ENCODE data around the gene TAF9B.
"Not testable (repeated sequence)": the region's sequence is repeated elsewhere in the genome, so short reads cannot be mapped to it uniquely, and the experiment has no call there.

TAF9B gene

DNA sequence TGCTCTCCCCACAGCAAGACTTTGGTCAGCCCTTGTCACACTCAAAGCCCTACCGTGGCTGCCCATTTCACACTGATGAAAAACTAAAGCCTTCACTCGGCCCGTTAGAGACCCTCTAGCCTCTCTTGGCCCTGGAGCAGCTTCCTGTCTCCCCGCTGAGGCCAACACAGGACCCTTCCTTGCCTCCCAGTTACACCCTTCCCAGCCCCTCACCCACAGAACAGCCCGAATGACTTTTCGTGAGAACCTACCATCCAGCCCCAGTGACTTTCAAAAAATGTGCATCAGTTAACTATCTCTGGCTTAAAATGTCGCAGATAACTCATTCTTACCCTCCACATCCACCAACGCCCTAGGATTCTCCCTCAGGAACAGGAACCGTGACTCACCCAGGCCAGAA is 756 bp upstream of the TAF9B start:
- TF ChIP-seq, protein P1, sequence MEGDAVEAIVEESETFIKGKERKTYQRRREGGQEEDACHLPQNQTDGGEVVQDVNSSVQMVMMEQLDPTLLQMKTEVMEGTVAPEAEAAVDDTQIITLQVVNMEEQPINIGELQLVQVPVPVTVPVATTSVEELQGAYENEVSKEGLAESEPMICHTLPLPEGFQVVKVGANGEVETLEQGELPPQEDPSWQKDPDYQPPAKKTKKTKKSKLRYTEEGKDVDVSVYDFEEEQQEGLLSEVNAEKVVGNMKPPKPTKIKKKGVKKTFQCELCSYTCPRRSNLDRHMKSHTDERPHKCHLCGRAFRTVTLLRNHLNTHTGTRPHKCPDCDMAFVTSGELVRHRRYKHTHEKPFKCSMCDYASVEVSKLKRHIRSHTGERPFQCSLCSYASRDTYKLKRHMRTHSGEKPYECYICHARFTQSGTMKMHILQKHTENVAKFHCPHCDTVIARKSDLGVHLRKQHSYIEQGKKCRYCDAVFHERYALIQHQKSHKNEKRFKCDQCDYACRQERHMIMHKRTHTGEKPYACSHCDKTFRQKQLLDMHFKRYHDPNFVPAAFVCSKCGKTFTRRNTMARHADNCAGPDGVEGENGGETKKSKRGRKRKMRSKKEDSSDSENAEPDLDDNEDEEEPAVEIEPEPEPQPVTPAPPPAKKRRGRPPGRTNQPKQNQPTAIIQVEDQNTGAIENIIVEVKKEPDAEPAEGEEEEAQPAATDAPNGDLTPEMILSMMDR (IDR thresholded peaks at IDR 0.05; ENCODE audit: low read depth, low read length): no peak
- no peak for DNase-seq (ENCODE audit: low read depth in 2 of 2)
- H3K4me3 ChIP-seq (replicated peaks in 1 of 2; ENCODE audit: low read depth in 2 of 2, low read length in 2 of 2): no peak overlapping the region

DNA sequence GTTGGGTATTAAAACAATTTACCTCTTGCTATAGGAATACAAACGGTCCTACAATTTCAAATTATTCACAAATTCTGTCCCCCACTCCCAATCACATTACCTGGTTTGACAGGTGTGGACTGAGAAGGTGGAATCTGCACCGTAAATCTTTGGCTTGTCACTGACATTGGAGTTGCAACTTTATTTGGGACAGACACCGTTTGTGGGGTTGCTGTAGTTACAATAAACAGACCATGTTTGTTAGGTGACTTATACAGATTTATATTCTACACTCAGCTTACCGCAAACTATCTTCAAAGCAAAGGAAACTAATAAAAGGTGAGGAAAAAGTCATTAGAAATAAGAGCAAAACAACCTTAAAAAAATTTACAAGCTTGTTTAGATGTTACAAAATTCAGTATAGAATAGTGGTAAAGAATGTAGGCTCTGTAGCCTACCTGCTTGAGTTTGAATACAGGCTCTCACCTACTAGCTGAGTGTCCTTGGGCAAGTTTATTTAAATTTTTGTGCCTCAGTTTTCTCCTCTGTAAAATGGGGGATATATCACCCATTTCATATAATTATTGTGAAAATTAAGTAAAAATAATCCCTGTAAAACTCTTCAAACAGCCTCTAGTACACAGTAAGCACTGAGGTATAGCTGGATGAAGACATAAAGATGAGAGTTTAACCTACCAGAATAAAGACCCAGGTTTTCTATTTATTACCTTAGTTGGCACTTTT is 6.1 kb downstream of the TAF9B start:
- TF ChIP-seq, protein P1 (IDR thresholded peaks at IDR 0.05; ENCODE audit: low read depth, low read length): no peak
- H3K4me3 ChIP-seq (replicated peaks in 1 of 2; ENCODE audit: low read depth in 2 of 2, low read length in 2 of 2): no peak overlapping the region
- DNase-seq (ENCODE audit: low read depth in 2 of 2): no peak

DNA sequence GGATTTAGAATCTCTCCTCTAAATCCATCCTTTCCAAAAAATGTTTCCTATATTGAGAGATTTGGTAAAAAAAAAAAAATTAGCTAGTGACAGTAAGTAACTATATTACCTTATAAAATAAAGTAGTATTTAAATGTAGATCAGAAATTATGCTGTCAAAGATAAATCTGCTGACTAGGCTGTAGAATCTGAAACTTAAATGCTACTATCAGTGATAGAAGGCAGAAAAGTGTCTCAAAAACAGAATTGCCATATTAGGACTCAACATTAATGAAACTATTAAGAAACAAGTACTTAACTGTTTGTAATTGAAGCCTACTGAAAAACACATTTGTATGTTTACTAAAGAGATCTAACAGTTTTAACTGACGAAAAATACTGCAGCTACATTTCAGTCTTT is 8.3 kb downstream of the TAF9B start:
- TF ChIP-seq, protein P1 (IDR thresholded peaks at IDR 0.05; ENCODE audit: low read depth, low read length): no peak
- H3K4me3 ChIP-seq (replicated peaks in 1 of 2; ENCODE audit: low read depth in 2 of 2, low read length in 2 of 2): no peak overlapping the region
- DNase-seq (ENCODE audit: low read depth in 2 of 2): no peak

DNA sequence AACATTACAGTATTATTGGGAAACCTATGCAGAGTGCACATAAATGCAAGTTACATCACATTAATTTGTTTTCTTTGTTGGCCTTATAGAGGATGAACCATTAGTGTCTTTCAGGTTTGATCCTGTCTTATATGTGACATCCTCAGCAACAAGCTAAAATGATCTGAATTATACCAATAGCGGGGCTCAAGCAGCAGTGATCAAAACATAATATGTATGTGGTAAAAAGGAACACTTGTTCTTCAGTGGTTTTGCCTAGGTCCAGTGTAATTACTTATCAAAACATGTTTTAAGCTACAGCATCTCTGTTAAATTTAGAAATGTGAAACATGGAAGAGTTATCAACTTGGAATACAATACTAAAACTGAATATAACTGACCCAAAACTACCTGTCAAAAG is 9.1 kb downstream of the TAF9B start:
- DNase-seq (ENCODE audit: low read depth in 2 of 2): no peak
- H3K4me3 ChIP-seq (replicated peaks in 1 of 2; ENCODE audit: low read depth in 2 of 2, low read length in 2 of 2): no peak overlapping the region
- TF ChIP-seq, protein P1 (IDR thresholded peaks at IDR 0.05; ENCODE audit: low read depth, low read length): no peak

DNA sequence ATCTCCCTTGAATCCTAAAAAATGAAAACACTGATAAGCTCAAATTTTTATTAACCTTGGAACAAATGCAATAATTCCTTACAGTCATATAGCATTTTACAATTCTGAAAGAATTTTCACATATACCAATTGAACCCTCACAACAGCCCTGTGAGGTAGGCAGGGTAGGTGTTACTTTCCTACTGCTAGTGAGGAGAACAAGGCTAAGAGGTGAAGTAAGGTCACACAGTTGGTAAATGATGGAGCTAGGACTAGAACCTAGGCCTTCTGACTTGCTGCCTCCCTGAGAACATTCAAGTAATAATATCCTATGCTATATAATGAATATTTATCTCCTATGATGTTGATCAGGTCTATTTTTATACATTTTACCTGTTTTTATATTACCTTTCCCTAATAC is 9.7 kb downstream of the TAF9B start:
- TF ChIP-seq, protein P1 (IDR thresholded peaks at IDR 0.05; ENCODE audit: low read depth, low read length): no peak
- no peak for DNase-seq (ENCODE audit: low read depth in 2 of 2)
- H3K4me3 ChIP-seq (replicated peaks in 1 of 2; ENCODE audit: low read depth in 2 of 2, low read length in 2 of 2): no peak overlapping the region

DNA sequence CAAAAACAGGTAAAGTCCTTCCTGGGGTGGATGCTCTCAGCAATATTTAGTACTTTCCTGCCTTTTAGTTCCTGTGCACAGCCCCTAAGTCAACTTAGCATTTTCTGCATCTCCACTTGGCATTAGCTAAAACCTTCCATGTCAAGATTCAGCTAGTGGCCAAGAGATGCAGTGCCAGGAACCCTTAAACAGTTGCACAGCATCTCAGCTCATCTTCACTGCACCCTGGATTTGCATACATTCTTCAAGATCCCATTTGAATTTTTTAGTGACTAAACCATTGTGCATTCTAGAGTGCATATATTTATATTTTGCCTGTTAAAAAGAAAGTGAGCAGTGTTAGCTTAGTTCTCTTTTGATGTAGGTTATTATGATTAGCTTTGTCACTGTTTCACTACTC is 13.7 kb downstream of the TAF9B start:
- not testable (repeated sequence) for DNase-seq (ENCODE audit: low read depth in 2 of 2); H3K4me3 ChIP-seq (replicated peaks in 1 of 2; ENCODE audit: low read depth in 2 of 2, low read length in 2 of 2)

DNA sequence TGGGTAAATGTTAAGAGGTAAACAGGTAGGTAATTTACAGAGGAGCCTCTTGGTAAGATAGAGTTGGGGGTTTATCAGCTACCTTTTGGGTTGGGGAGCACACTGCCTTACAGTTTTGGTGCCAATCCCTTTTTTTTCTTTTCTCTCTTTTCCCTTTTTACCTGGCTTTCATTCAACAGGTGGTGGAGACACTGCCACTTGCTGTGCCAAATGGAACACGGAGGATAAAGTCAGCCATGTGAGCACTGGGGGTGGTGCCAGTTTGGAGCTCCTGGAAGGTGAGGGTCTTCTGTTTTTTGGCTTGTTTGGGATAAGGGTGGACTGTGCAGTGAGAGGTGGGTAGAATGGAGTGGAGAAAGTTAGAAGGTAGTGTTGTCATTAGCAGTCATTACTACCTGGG is 14.3 kb downstream of the TAF9B start:
- TF ChIP-seq, protein P1 (IDR thresholded peaks at IDR 0.05; ENCODE audit: low read depth, low read length): no peak
- H3K4me3 ChIP-seq (replicated peaks in 1 of 2; ENCODE audit: low read depth in 2 of 2, low read length in 2 of 2): no peak overlapping the region
- no peak for DNase-seq (ENCODE audit: low read depth in 2 of 2)

Data from cardiac fibroblast (primary cell).